Measurements from ENCODE around the gene NAPA. TPM values are rescaled to one million over a fixed set of nuclear protein-coding genes. Genes with fewer than 3 reads are reported as not detected.

The NAPA gene
- total RNA-seq, 4 donors from 2014 or later: 127 to 272 (median 212) TPM

DNA sequence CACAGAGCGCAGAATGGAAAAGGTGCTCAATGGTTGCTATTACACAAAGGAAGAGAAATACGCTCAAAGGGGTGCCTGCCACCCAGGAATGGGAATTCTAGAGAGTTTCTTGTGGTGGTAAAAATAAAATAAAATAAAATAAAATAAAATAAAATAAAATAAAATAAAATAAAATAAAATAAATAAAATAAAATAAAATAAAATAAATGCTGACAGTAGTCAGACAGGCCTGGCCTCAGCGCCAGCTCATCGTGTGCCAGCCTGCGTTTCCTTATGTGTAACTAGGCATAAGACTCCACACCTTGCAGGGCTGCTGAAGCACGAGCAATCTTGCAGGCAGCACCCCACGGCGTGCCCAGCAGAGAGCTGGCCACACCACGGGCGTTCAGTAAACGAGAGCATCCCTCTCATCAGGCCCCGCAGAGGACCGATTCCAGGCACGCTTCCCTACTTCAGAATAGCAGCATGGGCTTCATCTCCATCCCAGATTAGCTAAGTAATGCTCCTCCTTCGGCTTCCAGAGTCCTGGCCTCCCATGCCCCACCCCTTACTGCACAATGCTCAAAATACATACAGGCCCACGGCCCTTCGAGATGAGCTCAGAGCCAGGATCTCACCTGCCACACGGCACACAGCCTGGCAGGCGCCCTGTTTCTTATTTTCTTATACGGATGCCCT, 5.6 kb downstream of the NAPA start:
- H3K27me3 ChIP-seq: no peaks in the 10 kb centered on the region
- H3K27ac ChIP-seq: peak overlapping the region; percentile 96 to 100 (median 99)
- in situ Hi-C loops (cut with MboI; ENCODE audit: low sequenced_read_pairs in 4 of 4) (no loop called here), intact Hi-C loops (cut with DNase I; ENCODE audit: low total_unique reads) (no loop called here)
- TF ChIP-seq POLR2A (IDR thresholded peaks at IDR 0.05): peak in 1 of 2 donors; percentile 11
- TF ChIP-seq, protein P1, sequence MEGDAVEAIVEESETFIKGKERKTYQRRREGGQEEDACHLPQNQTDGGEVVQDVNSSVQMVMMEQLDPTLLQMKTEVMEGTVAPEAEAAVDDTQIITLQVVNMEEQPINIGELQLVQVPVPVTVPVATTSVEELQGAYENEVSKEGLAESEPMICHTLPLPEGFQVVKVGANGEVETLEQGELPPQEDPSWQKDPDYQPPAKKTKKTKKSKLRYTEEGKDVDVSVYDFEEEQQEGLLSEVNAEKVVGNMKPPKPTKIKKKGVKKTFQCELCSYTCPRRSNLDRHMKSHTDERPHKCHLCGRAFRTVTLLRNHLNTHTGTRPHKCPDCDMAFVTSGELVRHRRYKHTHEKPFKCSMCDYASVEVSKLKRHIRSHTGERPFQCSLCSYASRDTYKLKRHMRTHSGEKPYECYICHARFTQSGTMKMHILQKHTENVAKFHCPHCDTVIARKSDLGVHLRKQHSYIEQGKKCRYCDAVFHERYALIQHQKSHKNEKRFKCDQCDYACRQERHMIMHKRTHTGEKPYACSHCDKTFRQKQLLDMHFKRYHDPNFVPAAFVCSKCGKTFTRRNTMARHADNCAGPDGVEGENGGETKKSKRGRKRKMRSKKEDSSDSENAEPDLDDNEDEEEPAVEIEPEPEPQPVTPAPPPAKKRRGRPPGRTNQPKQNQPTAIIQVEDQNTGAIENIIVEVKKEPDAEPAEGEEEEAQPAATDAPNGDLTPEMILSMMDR (IDR thresholded peaks at IDR 0.05 in 4 of 5, conservative IDR thresholded peaks at IDR 0.05 in 1 of 5): no peak
- H3K36me3 ChIP-seq: no peaks in the 10 kb centered on the region
- peak overlapping the region in 3 of 4 donors; percentile 3 to 31 (median 16) for H3K4me3 ChIP-seq
- H3K9me3 ChIP-seq: no peaks in the 10 kb centered on the region
- ATAC-seq (peak in 1 of 2 donors; percentile 25), DNase-seq (peak in 1 of 2 donors; percentile 61)
- peaks cover 90 to 100% of the 10 kb centered on the region in 2 donors for H3K4me1 ChIP-seq

DNA sequence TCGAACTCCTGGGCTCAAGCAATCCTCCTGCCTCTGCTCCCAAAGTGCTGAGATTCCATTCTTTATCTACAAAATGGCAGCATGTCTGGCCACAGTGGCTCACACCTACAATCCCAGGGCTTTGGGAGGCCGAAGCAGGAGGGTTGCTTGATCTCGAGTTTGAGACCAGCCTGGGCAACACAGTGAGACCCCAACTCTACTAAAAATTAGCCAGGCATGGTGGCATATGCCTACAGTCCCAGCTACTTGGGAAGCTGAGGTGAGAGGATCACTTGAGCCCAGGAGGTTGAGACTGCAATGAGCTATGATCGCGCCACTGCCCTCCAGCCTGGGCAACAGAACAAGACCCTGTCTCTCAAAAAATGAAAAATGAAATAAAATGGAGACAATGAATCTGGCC, 6.1 kb downstream of the NAPA start:
- H3K36me3 ChIP-seq: peaks cover 0 to 4% of the 10 kb centered on the region in 2 donors
- peak overlapping the region; percentile 96 to 100 (median 99) for H3K27ac ChIP-seq
- H3K4me1 ChIP-seq: peaks cover 93 to 99% of the 10 kb centered on the region in 2 donors
- no peak for DNase-seq
- no peaks in the 10 kb centered on the region for H3K27me3 ChIP-seq
- intact Hi-C loops (cut with DNase I; ENCODE audit: low total_unique reads) (no loop called here), in situ Hi-C loops (cut with MboI; ENCODE audit: low sequenced_read_pairs in 4 of 4) (no loop called here)
- no peak for TF ChIP-seq POLR2A (IDR thresholded peaks at IDR 0.05)
- TF ChIP-seq, protein P1 (IDR thresholded peaks at IDR 0.05 in 4 of 5, conservative IDR thresholded peaks at IDR 0.05 in 1 of 5): no peak
- no peaks in the 10 kb centered on the region for H3K9me3 ChIP-seq
- ATAC-seq: no peak
- no peak overlapping the region for H3K4me3 ChIP-seq

DNA sequence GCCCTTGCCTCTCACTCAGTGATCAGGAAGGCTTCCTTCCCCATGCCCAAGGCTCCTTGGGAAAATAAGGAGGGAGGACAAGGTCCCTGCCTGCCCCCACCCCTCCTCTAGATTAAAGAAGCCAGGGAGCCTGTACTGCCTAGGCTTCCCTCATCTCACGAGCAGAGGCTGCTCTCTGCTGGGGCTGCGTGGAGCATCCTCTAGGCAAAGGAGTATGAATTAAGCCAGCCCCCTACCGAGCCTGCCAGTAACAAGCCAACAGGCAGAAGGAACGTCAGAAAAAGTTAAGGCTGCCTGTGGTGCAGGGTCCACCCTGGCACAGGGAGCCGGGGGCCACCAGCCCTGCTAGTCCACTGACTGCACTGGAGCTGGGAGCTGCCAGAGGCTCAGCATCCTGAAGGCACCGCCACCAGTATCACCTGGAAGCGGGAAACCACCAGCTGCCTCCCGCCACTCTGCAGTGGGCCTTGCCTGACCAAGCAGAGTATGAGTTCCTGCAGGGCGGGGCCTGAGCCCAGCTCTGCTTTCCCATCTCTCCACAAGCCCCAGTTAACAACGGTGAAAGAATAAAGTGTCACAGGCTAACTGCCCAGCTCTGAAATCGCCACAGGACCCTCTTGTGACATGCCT, 6.8 kb downstream of the NAPA start:
- Histone ChIP-seq H3K27me3 (no peaks in the 10 kb centered on the region), H3K27ac (peak overlapping the region; percentile 96 to 100 (median 99)), H3K9me3 (no peaks in the 10 kb centered on the region), H3K4me3 (no peak overlapping the region), H3K4me1 (peaks cover 90 to 99% of the 10 kb centered on the region in 2 donors), H3K36me3 (peaks cover 0 to 11% of the 10 kb centered on the region in 2 donors)
- in situ Hi-C loops (cut with MboI; ENCODE audit: low sequenced_read_pairs in 4 of 4) (no loop called here), intact Hi-C loops (cut with DNase I; ENCODE audit: low total_unique reads) (no loop called here)
- no peak for TF ChIP-seq POLR2A (IDR thresholded peaks at IDR 0.05)
- TF ChIP-seq, protein P1 (IDR thresholded peaks at IDR 0.05 in 4 of 5, conservative IDR thresholded peaks at IDR 0.05 in 1 of 5): no peak
- peak in 1 of 2 donors; percentile 43 for DNase-seq
- no peak for ATAC-seq

DNA sequence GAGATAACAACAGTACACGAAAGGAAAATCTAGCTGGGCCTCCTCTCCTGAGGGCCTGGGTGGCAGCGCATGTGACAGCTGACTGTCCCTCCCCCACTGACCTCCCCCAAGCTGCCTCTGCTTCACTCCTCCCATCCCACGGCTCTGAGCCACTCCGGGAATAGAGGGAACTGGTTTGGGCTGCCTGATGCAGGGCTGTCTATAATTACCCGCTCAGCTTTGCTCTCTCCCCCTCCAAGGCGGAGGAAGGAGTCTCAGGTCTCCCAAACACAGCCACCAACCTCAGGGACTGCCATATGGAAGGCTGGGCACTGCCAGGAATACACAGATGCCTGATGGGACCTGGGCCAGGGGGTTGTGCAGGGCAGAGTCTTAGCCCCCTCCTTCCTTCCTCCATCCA, 7.9 kb downstream of the NAPA start:
- TF ChIP-seq, protein P1 (IDR thresholded peaks at IDR 0.05 in 4 of 5, conservative IDR thresholded peaks at IDR 0.05 in 1 of 5): no peak
- TF ChIP-seq POLR2A (IDR thresholded peaks at IDR 0.05): peak in 1 of 2 donors; percentile 20
- H3K27ac ChIP-seq: peak overlapping the region; percentile 96 to 100 (median 99)
- H3K4me3 ChIP-seq: peak overlapping the region in 2 of 4 donors; percentile 2 to 3
- peaks cover 0 to 20% of the 10 kb centered on the region in 2 donors for H3K36me3 ChIP-seq
- H3K9me3 ChIP-seq: no peaks in the 10 kb centered on the region
- DNase-seq (peak in 1 of 2 donors; percentile 73), ATAC-seq (peak; percentile 48 to 52)
- H3K27me3 ChIP-seq: no peaks in the 10 kb centered on the region
- intact Hi-C loops (cut with DNase I; ENCODE audit: low total_unique reads) (no loop called here), in situ Hi-C loops (cut with MboI; ENCODE audit: low sequenced_read_pairs in 4 of 4) (no loop called here)
- H3K4me1 ChIP-seq: peaks cover 79 to 90% of the 10 kb centered on the region in 2 donors
